Measurements from ENCODE around the gene FBH1.
"Not testable (repeated sequence)": the region's sequence is repeated elsewhere in the genome, so short reads cannot be mapped to it uniquely, and the experiment has no call there.

Gene FBH1

DNA sequence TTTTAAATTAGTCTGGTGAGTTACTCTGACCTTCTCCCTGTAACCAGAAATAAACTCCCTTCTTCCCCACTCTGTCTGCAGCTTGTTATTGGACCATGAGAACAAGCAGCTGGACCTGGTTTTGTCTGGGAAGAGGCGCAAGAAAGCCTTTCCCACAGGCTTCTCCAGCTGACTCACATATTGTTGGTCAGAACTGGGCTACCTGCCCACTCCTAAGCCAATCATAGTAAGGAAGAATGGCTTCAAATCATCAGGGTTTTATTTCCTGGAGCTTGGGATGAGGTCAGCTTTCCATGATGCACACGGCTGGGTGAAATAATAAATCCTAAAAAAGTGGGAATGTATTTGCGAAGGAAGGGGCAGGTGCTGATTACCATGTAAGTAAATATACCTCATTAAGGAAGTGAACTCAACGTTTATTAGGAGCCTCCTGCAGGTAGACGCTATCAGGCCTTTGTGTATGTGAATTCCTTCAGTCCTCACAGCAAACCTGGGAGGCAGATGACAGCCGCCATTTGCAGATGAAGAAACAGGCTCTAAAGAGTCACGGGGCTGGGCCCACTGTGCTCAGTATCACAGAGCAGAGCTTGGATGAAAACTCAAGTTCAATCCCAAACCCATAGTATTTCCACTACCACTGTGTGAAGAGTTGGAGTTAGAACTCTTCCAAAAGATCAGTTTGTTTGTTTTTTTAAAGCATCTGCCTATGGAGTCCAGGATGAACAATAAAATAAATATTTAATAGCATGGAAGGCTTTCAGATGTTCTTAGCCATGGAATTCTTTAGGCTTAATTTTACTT is 54.5 kb downstream of the FBH1 start:
- no peak for DNase-seq

DNA sequence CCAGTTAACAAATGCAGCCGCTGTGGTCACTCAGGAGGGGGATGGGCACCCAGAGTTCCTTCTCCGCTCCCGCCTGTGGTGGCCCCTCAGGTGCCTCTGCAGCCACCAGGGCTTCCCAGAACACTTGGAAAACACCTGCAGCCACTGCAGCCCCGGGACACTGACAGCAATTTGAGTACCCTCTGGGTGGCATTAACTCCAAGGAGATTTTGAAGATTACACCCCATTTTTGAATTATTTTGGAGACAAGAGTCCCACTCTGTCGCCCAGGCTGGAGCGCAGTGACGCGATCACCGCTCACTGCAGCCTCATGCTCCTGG is 55.1 kb downstream of the FBH1 start:
- no peak for DNase-seq

DNA sequence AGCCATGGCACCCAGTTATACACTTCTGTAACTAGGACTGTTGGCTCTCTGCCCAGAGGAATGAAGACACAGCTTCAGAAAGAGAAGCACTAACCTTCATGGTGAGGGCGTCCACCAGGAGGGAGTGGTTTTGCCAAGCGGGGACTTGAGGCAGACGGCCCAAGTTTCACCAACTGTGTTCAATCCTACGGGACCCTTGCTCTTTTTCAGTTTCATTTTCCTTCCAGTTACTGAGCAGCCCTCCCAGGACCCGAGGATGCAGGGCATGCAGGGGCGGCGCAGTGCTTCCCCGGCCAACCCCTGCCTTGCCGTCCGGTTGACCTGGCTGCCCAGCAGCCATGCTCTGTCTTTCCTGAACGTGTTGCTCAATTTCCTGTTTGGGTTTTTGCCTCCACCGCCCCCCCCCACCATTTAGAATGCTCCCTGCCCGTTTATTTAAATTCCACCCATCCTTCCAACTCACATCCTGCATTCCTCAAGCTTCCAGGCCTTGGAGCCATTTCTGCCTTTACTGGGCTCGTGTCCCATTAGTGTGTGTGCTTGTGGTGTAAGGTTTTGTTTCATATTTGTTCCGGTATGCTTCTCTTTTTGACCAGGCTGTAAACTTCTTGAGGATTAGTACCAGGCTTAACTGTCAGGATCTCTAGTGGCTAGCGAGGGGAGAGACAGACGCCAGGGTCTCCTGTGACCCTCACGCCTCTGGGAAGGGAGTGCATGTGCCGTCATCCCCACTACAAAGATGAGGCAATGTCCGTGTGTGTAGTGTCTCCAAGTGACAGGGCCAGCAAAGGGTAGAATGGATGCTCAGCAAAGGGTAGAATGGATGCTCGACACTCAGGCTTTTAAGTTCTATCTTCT is 55.7 kb downstream of the FBH1 start:
- DNase-seq: no peak

DNA sequence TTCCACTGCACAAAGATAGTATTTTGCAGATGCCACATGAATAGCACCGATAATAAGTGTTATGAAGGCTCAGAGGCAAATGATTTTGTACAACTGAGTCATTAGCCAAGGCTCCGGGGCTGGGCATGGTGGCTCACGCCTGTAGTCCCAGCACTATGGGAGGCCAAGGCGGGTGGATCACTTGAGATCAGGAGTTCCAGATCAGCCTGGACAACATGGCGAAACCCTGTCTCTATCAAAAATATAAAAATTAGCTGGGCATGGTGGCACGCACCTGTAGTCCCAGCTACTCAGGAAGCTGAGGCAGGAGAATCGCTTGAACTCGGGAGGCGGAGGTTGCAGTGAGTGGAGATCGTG is 56.4 kb downstream of the FBH1 start:
- not testable (repeated sequence) for DNase-seq

DNA sequence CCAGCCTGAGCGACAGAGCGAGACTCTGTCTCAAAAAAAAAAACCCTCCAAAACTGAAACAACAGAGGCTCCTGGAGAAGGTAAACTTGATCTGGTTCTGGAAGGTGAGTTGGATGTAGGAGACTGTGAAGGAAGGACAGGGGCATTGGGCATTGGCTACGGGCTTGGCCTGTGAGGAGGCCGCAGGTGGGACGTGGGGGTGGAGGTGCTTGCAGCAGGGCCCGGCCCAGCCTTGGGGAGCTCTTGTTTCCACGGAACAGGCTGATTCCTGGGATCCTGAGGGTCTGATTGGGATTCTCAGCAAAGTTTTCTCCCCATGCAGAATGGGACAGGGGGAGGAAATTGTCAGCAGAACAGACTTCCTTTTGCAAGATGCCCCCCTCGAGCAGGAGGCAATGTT is 56.7 kb downstream of the FBH1 start:
- DNase-seq: no peak

DNA sequence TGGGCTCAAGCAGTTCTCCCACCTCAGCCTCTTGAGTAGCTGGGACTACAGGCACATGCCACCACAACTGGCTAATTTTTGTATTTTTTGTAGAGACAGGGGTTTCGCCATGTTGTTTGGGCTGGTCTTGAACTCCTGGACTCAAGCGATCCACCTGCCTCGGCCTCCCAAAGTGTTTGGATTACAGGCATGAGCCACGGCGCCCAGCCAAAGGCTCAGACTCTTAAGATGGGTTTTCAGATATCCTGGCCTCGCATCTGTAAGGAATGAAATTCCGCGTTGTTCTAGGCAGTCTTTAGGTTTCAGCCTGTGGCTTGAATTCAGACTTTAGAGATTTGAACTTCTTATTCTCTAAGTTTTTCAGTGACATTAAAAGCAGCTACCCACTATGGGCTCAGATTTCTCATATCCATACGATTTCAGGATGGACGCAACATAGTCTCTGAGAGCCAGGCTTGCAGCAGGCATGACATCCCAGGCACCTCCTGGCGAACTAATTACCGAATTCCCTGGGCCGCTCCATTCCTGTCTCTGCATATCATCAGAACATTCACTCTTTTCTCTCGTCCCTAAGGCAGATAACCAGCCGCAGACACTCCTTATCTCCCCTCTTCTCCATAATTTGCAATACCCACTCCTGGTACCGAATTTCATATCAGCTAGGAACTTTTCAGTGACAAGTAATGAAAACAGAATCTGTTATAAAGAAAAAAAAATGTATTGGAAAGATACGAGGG is 57.6 kb downstream of the FBH1 start:
- no peak for DNase-seq

DNA sequence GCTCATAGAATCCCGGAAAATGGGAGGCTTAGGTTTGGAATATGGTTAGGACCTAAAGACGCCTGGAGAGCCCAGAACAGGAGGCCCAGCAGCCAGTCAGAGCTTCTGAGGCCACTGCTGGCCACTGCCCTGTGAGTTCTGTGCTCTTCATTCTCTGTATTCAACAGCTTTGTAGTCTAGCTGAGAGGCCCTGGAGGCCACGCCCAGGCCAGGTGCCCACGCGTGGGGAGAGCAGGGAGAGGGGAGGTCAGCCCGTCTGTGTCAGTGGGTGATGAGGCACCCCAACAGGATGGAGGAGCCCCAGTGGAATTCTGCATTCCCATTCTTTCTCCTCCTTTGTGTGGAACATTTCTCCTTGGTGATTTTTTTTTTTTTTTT is 58.2 kb downstream of the FBH1 start:
- DNase-seq: no peak

DNA sequence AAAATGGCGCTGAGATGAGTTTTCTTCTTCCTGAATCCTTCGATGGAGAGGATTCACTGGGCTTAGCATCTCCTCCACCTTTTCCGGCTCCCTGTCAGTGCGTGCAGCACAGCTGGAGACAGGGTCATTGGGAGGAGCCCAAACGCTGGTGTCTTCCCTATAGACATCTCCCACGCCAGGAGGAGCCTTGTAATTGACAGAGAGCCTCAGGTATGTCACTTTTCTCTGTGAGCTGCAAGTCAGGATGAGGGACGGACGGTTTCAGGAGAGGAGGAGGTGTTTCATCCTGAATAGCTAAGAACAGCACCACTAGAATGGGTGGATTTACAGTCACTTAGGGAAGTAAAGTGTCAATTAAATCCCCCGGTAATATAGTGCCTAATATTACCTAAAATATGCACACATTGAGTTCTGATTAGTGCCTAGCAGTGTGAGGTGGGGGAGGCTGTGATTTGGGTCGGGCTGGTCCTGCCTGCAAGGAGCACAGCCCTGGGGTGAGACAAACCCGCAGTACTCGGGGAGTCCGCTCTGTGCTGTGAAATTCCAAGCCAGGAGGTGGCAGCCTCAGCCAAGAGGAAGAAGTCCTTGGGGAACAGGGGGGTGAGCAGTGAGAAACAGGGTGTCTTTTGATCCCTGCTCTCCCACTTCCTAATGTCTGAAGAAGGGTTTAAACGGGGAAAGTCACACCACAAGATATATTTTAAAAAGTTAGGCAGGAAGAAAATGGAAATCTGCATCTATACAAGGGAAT is 59.1 kb downstream of the FBH1 start:
- DNase-seq: peak; percentile 16 to 37

DNA sequence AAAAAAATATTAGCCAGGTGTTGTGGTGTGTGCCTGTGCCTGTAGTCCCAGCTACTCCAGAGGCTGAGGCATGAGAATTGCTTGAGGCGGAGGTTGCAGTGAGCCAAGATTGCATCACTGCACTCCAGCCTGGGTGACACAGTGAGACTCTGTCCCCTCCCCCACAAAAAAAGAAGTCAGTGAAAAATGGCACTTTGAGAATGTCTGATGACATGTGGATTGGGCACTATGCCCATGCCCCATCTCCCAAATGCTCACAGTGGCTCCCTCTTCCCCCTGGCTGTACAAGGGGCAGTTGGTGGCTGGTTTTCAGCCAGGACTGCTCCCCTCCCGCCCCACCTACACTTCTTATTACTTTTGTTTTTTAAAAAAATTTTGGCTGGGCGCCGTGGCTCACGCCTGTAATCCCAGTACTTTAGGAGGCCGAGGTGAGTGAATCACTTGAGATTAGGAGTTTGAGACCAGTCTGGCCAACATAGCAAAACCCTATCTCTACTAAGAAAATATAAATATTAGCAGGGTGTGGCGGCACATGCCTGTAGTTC is 61.2 kb downstream of the FBH1 start:
- peak in 1 of 2 donors; percentile 21 for DNase-seq

DNA sequence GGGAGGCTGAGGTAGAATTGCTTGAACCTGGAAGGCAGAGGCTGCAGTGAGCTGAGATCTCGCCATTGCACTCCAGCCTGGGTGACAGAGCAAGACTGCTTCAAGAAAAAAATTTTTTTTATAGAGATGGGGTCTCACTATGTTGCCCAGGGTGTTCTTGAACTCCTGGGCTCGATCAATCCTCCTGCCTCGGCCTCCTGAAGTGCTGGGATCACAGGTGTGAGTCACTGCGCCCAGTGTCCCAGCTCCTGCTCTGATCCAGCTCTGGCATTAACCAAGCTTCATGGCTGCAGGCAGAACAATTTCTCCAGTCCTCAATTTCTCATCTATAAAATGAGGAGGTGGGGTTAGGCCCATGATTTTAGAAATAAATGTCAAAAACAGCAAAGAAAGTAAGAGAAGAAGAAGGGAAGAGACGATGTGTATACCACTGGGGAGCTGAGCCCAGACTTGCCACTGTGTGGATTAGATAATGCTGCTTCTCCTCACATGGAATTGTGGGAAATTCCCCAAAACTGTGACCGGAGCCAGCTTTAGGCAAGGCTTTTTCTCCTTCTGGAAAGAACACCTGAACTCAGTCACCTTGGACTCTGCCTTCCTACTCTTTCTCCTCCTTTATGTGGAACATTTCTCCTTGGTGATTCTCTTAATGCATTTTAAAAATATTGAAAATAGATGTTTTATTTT is 61.8 kb downstream of the FBH1 start:
- DNase-seq: no peak

DNA sequence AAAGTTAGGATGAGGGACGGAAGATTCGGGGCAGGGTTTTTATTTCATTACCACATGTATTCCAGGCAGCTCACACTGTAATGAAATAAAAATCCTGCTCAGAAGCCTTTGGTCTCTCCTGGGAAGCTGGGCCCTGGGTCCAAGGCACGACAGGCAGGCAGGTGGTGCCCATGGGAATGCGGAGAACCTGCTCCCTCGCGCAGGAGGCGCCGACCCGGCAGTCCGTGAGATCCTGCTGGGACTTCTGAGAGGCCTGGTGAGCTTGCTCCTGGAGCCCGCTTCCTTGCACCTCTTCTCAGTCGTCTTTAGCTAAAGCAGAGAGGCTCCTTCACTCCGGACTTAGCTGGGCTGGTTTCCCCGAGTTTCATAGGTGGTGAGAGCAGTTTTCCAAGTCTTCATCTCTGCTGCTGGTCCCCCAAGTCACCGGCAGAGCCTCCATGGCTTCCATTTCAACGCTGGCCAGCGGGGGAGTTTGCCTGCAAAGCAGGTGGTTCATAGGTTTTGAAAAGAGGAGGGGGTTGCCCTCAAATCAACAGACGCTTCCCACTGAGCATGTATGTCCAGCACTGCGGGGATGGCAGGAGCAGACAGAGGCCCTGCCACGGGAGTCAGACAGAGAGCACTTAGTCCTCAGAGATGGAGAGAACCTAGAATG is 62.8 kb downstream of the FBH1 start:
- no peak for DNase-seq

DNA sequence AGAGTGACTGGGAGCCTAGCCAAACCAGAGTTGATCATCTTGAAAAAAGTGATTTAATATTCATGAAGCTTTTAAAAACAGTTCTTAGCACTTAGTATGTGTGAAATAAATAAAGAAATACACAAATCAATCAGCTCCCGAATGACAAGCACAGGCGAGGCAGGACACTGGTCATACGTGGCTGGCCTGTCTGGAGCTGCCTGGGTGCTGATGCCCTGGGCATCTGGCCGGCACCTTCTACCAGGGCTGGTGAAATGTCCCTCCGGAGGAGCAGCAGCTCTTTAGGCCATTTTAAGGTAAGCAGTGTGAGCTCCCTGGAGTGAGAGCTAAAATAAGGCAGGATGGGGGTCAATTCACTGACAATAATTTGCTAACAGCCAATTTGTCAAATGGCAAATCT is 63.6 kb downstream of the FBH1 start:
- DNase-seq: no peak

DNA sequence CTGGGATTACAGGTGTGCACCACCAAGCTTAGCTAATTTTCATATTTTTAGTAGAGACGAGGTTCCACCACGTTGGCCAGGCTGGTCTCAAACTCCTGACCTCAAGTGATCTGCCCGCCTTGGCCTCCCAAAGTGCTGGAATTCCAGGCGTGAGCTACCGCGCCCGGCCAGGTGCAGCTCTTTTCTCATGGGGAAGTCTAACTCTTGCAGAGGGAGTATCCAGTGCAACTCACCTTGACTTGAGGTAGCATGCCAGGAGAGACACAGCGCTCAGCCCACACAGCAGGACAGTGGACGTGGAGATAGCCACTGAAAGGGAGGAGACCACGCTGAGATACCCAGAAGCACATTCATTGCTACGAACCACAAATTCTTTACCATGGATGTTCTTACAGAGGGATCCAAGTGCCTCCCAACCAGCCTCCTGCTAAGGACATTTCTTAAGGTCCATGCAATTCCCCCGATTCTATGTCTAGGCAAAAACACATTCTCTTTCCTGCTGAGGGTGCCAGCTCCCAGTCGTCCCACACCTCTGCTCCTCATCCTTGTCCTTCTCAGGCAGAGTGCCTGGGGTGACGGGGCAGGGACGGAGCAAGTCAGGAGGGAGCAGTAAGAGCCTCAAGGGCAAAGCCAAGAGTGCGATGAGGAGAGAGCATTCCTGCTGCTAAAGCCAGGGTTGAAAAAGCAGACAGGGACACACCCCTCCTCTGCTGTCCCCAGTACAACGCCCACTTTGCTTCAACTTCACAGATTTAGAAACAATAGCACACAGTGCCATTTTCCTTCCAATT is 66.3 kb downstream of the FBH1 start:
- no peak for DNase-seq

DNA sequence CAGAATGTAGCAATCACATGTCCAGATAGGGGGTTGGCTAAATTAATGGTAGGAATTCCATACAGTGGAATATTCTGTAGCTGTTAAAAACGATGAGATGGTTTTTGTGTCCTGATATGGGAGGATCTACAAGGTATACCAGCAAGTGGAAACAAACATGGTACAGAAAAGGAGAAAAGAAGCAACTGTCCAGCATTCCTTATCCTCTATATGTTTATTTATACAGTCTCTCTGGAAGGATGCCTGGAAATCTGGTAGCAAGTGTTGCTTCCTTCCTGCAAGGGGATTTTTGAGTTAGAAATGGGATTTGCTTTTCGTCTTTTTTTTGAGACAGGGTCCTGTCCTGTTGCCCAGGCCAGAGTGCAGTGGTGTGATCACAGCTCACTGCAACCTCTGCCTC is 68.0 kb downstream of the FBH1 start:
- no peak for DNase-seq

DNA sequence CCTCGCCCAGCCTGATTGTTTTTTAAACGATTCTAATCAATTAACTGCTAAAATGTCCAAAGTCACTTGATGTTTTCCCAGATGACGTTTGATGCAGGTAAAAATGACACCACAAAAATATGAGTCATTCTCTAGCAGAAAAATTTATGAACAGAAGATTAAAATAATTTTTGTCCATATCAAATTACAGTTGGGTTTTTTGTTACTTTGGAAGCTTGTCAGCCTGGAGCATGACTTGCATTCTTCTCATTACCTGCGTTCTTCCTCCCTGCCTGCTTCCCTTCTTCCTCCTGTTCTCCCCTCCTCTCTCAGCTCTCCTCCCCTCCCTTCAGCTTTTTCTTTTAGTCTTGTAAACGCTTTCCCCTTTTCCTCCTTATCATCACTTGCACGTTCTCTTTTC is 68.6 kb downstream of the FBH1 start:
- no peak for DNase-seq

DNA sequence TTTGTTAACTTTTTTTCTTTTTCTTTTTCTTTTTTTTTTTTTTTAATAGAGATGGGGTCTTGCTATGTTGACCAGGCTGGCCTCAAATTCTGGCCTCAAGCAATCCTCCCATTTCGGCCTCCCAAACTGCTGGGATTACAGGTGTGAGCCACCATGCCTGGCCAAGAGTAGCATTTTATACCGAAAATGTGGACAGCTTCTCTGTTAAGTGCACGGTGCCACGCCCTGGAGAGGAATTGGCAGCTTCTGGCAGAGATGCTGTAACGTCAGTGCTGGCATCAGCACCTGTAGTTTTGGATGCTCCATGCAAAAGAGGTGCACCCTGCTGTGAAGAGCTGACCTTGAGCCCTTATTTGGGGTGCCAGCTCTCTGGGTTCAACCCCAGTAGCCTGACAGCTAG is 69.1 kb downstream of the FBH1 start:
- DNase-seq: no peak

DNA sequence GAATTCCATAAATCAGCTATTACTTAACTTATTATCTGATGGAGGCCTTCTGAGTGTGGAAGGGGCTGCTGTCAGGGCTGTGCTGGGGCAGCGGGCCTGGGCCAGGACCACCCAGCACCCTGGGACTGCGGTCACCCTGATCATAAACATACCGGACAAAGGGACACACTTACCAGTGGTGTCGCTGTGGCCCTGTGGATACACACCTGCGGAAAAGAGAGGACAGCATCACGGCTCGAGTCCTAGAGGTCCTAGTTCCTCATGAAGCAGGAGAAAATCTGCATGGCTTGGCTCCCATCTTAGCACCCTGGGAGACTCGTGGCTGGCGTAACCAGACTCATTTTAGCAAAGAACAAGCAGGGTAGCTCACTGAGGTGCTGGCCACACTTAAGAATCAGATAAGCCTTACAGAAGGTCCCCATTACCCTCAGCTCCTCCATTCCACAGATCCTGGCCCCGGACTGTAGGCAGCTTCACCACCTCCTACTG is 69.6 kb downstream of the FBH1 start:
- DNase-seq: no peak

DNA sequence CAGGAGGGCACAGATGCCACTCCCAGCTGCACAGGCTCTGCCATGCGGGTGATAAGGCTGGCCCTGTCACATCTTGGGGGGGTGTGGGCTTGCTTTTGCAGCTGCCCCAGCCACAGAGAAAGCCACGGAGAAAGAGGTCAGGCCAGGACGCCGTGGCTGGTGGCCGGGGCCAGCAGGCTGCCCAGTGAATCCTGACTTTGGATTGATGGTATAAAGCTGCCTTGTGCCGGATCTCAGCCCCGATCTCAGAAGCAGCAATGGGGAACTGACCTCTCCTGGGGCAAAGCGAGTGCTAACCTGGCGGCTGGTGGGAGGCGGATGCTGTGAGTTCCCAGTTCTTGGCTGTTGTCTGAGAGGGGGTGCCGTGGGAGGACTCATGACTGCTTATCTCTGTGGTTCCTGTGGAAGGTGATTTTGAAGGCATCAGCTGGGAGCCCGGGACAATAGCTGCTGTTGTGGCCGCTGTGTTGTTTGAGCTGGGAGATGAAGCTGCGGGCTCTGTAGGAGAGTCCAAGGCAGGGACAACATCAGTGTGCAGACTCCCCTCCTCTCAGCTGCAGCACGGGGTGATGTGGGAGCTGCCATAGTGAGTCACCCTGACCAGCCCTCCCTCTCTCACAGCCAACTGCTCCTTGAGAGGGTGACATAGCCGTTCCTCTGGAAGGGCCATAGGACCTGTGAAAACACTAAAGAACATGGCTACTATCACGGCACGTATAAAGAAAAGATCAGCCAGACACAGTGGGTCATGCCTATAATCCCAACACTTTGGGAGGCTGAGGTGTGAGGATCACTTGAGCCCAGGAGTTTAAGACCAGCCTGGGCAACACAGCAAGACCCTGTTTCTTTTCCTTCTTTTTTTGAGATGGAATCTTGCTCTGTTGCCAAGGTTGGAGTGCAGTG is 70.3 kb downstream of the FBH1 start:
- no peak for DNase-seq

DNA sequence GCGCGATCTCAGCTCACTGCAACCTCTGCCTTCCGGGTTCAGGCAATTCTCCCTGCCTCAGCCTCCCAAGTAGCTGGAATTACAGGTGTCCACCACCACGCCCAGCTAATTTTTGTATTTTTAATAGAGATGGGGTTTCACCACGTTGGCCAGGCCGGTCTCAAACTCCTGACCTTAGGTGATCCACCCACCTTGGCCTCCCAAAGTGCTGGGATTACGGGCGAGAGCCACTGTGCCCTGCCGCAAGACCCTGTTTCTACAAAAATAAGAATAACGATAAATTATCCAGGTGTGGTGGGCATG is 70.9 kb downstream of the FBH1 start:
- DNase-seq: not testable (repeated sequence)
